Transverse colon (tissue), 4 donors: Measurements from ENCODE around the gene RCE1. TPM values are rescaled to one million over a fixed set of nuclear protein-coding genes. Genes with fewer than 3 reads are reported as not detected.

Source experiments
- DNase-seq: peaks from one replicate; pipeline ENCODE4 v3.0.0-alpha.2; 2019
- H3K27ac ChIP-seq, 4 donors: fragments of 200-600 bp; sonication (generic); 2 replicates each; pipeline ENCODE4 v1.5.1; 2016 to 2018; ENCODE audit warnings: inconsistent platforms in 4 of 4
- H3K27me3 ChIP-seq: fragments of 200-600 bp; sonication (generic); 2 replicates; pipeline ENCODE4 v1.5.1; 2017; ENCODE audit warnings: inconsistent platforms
- H3K36me3 ChIP-seq, 4 donors: fragments of 200-600 bp; sonication (generic); 2 replicates each; pipeline ENCODE4 v1.5.1; 2017 to 2019; ENCODE audit warnings: inconsistent platforms in 4 of 4
- H3K4me1 ChIP-seq, 4 donors: fragments of 200-600 bp; sonication (generic); 2 replicates each; pipeline ENCODE4 v1.5.1; 2017 to 2020; ENCODE audit warnings: inconsistent platforms in 4 of 4
- H3K4me3 ChIP-seq, 4 donors: fragments of 200-600 bp; sonication (generic); 1 replicate in 1 of 4; 2 replicates in 3 of 4; pipeline versions ENCODE4 v1.5.1 to v1.6.1; 2017 to 2019; ENCODE audit warnings: inconsistent platforms in 4 of 4
- H3K9me3 ChIP-seq, 2 donors: fragments of 200-600 bp; sonication (generic); 2 replicates each; pipeline ENCODE4 v1.5.1; 2017 to 2019; ENCODE audit warnings: inconsistent platforms in 2 of 2
- CTCF ChIP-seq, 5 experiments: fragments of 200-600 bp in 3 of 5; fragments of 450-650 bp in 2 of 5; sonication (generic) in 3 of 5; IDR thresholded peaks; 1 replicate in 2 of 5; 2 replicates in 3 of 5; pipeline ENCODE4 v1.5.1; 2016 to 2017; ENCODE audit warnings: antibody characterized with exemption in 5 of 5, inconsistent platforms in 3 of 5, mild to moderate bottlenecking in 2 of 5, moderate library complexity in 1 of 5
- EP300 ChIP-seq: sonication (generic); formaldehyde crosslinking; IDR thresholded peaks from one replicate; pipeline ENCODE4 v1.6.1; 2017; ENCODE audit warnings: antibody characterized with exemption, low read depth
- POLR2A ChIP-seq: fragments of 450-650 bp; IDR thresholded peaks from one replicate; pipeline ENCODE4 v1.6.1; 2016; ENCODE audit warnings: antibody characterized with exemption, mild to moderate bottlenecking, moderate library complexity
- POLR2AphosphoS5 ChIP-seq, 3 donors: sonication (generic); formaldehyde crosslinking; IDR thresholded peaks; one replicate each; pipeline ENCODE4 v1.6.1; 2016; ENCODE audit warnings: antibody characterized with exemption in 3 of 3
- WGBS, 2 donors: methylation state at CpG; one replicate each; pipeline ENCODE4 v1.1.5; 2018; ENCODE audit warnings: low coverage in 1 of 2; 5-methylcytosine and 5-hydroxymethylcytosine counted together
- in situ Hi-C, 4 donors: fragments of 200-750 bp; cut with MboI; loops; one replicate each; pipeline versions ENCODE4 v1.15.0 to v1.15.1; 2017; ENCODE audit warnings: low sequenced_read_pairs in 3 of 4, low pct_ligation_motif_present in 1 of 4, low pct_unique_long_range_greater_than_20kb in 1 of 4
- intact Hi-C: fragments of 100-400 bp; cut with DNase I; formaldehyde crosslinking; loops from one replicate; pipeline ENCODE4 v1.15.1; 2023; ENCODE audit warnings: low total_unique reads
- total RNA-seq, 4 donors: library from RNA; depleted of rRNA; stranded (reverse); fragments of >200 nt; gene quantifications; one replicate each; pipeline ENCODE4 v1.1.0, GENCODE V29; 2016

RCE1 gene
- total RNA-seq, 4 donors from 2014 or later = 14.5 to 40.3 (median 37.4) TPM

GRCh38 chr11:66861774-66862558 lies 18.7 kb downstream of the RCE1 start:
- intact Hi-C loops = no loop called here
- WGBS, 2 donors = 89 to 100% methylated on average over 4 to 29 of the region's 30 CpGs
- no peak for DNase-seq
- Histone ChIP-seq H3K36me3 (no peaks in the 10 kb centered on the region), H3K4me3 (no peak overlapping the region), H3K9me3 (no peaks in the 10 kb centered on the region), H3K27ac (no peak overlapping the region), H3K4me1 (peaks cover 4 to 27% (median 21%) of the 10 kb centered on the region in 4 donors), H3K27me3 (no peaks in the 10 kb centered on the region)
- TF ChIP-seq POLR2AphosphoS5 (IDR thresholded peaks at IDR 0.05) (no peak), EP300 (no peak), POLR2A (no peak), CTCF (IDR thresholded peaks at IDR 0.05) (no peak)
- in situ Hi-C loops = no loop called here

GRCh38 chr11:66862559-66863037 lies 19.4 kb downstream of the RCE1 start:
- no peak for TF ChIP-seq EP300
- no peak for TF ChIP-seq POLR2A
- no peak for TF ChIP-seq POLR2AphosphoS5 (IDR thresholded peaks at IDR 0.05)
- no peak for TF ChIP-seq CTCF (IDR thresholded peaks at IDR 0.05)

GRCh38 chr11:66863428-66864125 lies 20.3 kb downstream of the RCE1 start:
- no peak overlapping the region for H3K4me3 ChIP-seq
- H3K36me3 ChIP-seq = no peaks in the 10 kb centered on the region
- TF ChIP-seq POLR2AphosphoS5 (IDR thresholded peaks at IDR 0.05) (peak in 2 of 3 donors; percentile 28 to 61), POLR2A (no peak), CTCF (IDR thresholded peaks at IDR 0.05) (no peak), EP300 (no peak)
- H3K4me1 ChIP-seq = peaks cover 4 to 21% (median 19%) of the 10 kb centered on the region in 4 donors
- in situ Hi-C loops = no loop called here
- peak overlapping the region; percentile 55 to 83 (median 67) for H3K27ac ChIP-seq
- DNase-seq = peak; percentile 70
- H3K9me3 ChIP-seq = no peaks in the 10 kb centered on the region
- H3K27me3 ChIP-seq = no peaks in the 10 kb centered on the region
- WGBS, 2 donors = 58% methylated on average over 31 of the region's 31 CpGs; no CpG with 5 or more reads in 1 of the 2 donors
- intact Hi-C loops = no loop called here

More at GRCh38 chr11:66862559-66863037, 19.4 kb downstream of the RCE1 start:
- 82% methylated on average over 11 of the region's 11 CpGs; no CpG with 5 or more reads in 1 of the 2 donors for WGBS, 2 donors
- H3K36me3 ChIP-seq = no peaks in the 10 kb centered on the region
- intact Hi-C loops (no loop called here), in situ Hi-C loops (no loop called here)
- no peak overlapping the region for H3K27ac ChIP-seq
- no peaks in the 10 kb centered on the region for H3K27me3 ChIP-seq
- no peak for DNase-seq
- no peak overlapping the region for H3K4me3 ChIP-seq
- peaks cover 4 to 23% (median 20%) of the 10 kb centered on the region in 4 donors for H3K4me1 ChIP-seq
- no peaks in the 10 kb centered on the region for H3K9me3 ChIP-seq

DNA sequence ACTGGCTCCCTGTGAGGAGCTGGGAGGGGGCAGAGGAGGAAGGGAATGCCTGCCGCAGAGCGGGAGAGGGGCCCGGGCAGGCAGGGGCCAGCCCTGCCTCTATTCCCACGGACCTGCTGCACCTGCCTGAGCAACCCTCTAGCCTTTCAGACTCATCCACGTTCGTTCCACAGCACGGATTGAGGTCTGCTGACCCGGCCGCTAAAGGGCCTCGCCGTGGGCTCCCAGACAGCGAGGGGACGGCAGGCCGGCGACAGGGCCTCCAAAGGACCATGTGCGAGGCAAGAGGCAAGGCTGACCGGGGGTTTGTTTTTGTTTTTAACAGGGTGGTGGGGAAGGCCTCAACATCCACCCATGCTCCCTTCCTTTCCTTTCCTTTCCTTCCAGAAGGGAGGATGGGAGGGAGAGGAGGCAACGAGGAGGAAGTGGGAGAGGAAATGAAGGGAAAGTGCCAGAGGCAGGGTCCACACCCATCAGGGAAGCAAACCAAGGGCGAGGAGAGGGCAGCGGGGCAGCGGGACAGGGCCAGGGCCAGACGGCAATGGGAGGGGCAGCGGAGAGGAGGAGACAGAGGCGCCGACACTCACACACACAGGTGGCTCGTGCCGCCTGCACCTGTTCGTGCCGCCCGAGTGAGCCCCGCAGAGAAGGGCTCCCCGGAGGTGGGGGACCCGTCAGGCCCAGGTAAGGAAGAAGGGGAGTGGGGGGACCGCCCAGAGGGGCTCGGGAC lies 21.1 kb downstream of the RCE1 start:
- no peaks in the 10 kb centered on the region for H3K9me3 ChIP-seq
- intact Hi-C loops (no loop called here), in situ Hi-C loops (no loop called here)
- peaks cover 4 to 20% (median 19%) of the 10 kb centered on the region in 4 donors for H3K4me1 ChIP-seq
- H3K27ac ChIP-seq = peak overlapping the region; percentile 55 to 83 (median 67)
- peak in 2 of 3 donors; percentile 34 to 53 for TF ChIP-seq POLR2AphosphoS5 (IDR thresholded peaks at IDR 0.05)
- TF ChIP-seq POLR2A = peak; percentile 19
- TF ChIP-seq EP300 = no peak
- H3K36me3 ChIP-seq = no peaks in the 10 kb centered on the region
- peak overlapping the region in 1 of 4 donors; percentile 17 for H3K4me3 ChIP-seq
- 40 to 49% methylated on average over 4 to 34 of the region's 35 CpGs for WGBS, 2 donors
- H3K27me3 ChIP-seq = no peaks in the 10 kb centered on the region
- DNase-seq = peak; percentile 80
